ENCODE data around the gene CELF1.

GRCh38 chr11:47560426-47560825 lies 7.5 kb upstream of the CELF1 start:
- TF ChIP-seq REST (IDR thresholded peaks at IDR 0.05; ENCODE audit: low read depth): no peak
- TF ChIP-seq, protein P1, sequence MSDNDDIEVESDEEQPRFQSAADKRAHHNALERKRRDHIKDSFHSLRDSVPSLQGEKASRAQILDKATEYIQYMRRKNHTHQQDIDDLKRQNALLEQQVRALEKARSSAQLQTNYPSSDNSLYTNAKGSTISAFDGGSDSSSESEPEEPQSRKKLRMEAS (IDR thresholded peaks at IDR 0.05): no peak

Measured in Ishikawa (cell line).